Peyer's patch (tissue), 4 donors: ENCODE results near the gene POR. TPM values are rescaled to one million over a fixed set of nuclear protein-coding genes. Genes with fewer than 3 reads are reported as not detected.
A peak's percentile ranks its signal among the peaks of the same experiment; 100 is the strongest.

Experiments used
- DNase-seq, 3 donors: peaks; one replicate each; pipeline ENCODE4 v3.0.0-alpha.2; 2017 to 2019
- H3K27ac ChIP-seq, 4 donors: fragments of 200-600 bp; sonication (generic); one replicate each; pipeline ENCODE4 v1.5.1; 2016 to 2019
- H3K27me3 ChIP-seq, 2 donors: fragments of 200-600 bp; sonication (generic); one replicate each; pipeline ENCODE4 v1.5.1; 2019
- H3K36me3 ChIP-seq, 3 donors: fragments of 200-600 bp; sonication (generic); one replicate each; pipeline ENCODE4 v1.5.1; 2016 to 2019
- H3K4me1 ChIP-seq, 4 donors: fragments of 200-600 bp; sonication (generic); one replicate each; pipeline ENCODE4 v1.5.1; 2016 to 2019
- H3K4me3 ChIP-seq, 4 donors: fragments of 200-600 bp; sonication (generic); 1 replicate in 3 of 4; 2 replicates in 1 of 4; pipeline ENCODE4 v1.5.1; 2016 to 2019; ENCODE audit warnings: mild to moderate bottlenecking in 1 of 4
- H3K9me3 ChIP-seq, 4 donors: fragments of 200-600 bp; sonication (generic); one replicate each; pipeline ENCODE4 v1.5.1; 2016 to 2019; ENCODE audit warnings: mild to moderate bottlenecking in 1 of 4
- CTCF ChIP-seq, 6 experiments: fragments of 450-650 bp in 4 of 6; fragments of 200-600 bp in 2 of 6; sonication (generic) in 1 of 6; IDR thresholded peaks; one replicate each; pipeline ENCODE4 v1.5.1; 2017 to 2019; ENCODE audit warnings: antibody characterized with exemption in 6 of 6, mild to moderate bottlenecking in 3 of 6, moderate library complexity in 1 of 6
- POLR2A ChIP-seq, 2 donors: fragments of 450-650 bp; IDR thresholded peaks; one replicate each; pipeline ENCODE4 v1.5.1; 2017; ENCODE audit warnings: antibody characterized with exemption in 2 of 2, mild to moderate bottlenecking in 2 of 2, moderate library complexity in 2 of 2
- total RNA-seq, 4 donors: library from RNA; depleted of rRNA; stranded (reverse); fragments of >200 nt; gene quantifications; one replicate each; pipeline ENCODE4 v1.1.0, GENCODE V29; 2016

Gene POR
- total RNA-seq, 4 donors from 2014 or later = 67.7 to 625 (median 451) TPM

GRCh38 chr7:75985009-75985517, 70.1 kb downstream of the POR start:
- no peaks in the 10 kb centered on the region for H3K27me3 ChIP-seq
- H3K27ac ChIP-seq = peak overlapping the region in 1 of 4 donors; percentile 46
- TF ChIP-seq CTCF (IDR thresholded peaks at IDR 0.05) = no peak
- no peak for TF ChIP-seq POLR2A (IDR thresholded peaks at IDR 0.05)
- peaks cover 0 to 83% (median 3%) of the 10 kb centered on the region in 3 donors for H3K36me3 ChIP-seq
- H3K4me3 ChIP-seq = no peak overlapping the region
- no peak for DNase-seq
- peaks cover 0 to 23% (median 0%) of the 10 kb centered on the region in 4 donors for H3K4me1 ChIP-seq
- no peaks in the 10 kb centered on the region for H3K9me3 ChIP-seq

DNA sequence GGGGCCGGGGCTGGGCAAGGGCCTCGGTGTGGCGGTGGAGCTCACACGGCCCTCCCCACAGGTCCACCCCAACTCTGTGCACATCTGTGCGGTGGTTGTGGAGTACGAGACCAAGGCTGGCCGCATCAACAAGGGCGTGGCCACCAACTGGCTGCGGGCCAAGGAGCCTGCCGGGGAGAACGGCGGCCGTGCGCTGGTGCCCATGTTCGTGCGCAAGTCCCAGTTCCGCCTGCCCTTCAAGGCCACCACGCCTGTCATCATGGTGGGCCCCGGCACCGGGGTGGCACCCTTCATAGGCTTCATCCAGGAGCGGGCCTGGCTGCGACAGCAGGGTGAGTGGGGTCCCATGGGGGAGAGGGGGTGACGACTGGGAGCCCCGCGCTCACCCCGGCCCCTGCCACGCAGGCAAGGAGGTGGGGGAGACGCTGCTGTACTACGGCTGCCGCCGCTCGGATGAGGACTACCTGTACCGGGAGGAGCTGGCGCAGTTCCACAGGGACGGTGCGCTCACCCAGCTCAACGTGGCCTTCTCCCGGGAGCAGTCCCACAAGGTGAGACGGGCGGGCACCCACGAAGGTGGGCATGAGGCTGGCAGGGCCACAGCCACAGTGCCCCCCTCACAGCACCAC, 70.7 kb downstream of the POR start:
- peak overlapping the region in 1 of 4 donors; percentile 46 for H3K27ac ChIP-seq
- DNase-seq = peak in 1 of 3 donors; percentile 82
- H3K9me3 ChIP-seq = no peaks in the 10 kb centered on the region
- no peak overlapping the region for H3K4me3 ChIP-seq
- H3K27me3 ChIP-seq = no peaks in the 10 kb centered on the region
- H3K4me1 ChIP-seq = peaks cover 0 to 26% (median 0%) of the 10 kb centered on the region in 4 donors
- H3K36me3 ChIP-seq = peaks cover 0 to 78% (median 3%) of the 10 kb centered on the region in 3 donors
- TF ChIP-seq CTCF (IDR thresholded peaks at IDR 0.05) (no peak), POLR2A (IDR thresholded peaks at IDR 0.05) (no peak)

- TF ChIP-seq POLR2A (IDR thresholded peaks at IDR 0.05) (no peak), CTCF (IDR thresholded peaks at IDR 0.05) (no peak)
These were observed 71.3 kb downstream of the POR start for GRCh38 chr7:75986147-75986781.

DNA sequence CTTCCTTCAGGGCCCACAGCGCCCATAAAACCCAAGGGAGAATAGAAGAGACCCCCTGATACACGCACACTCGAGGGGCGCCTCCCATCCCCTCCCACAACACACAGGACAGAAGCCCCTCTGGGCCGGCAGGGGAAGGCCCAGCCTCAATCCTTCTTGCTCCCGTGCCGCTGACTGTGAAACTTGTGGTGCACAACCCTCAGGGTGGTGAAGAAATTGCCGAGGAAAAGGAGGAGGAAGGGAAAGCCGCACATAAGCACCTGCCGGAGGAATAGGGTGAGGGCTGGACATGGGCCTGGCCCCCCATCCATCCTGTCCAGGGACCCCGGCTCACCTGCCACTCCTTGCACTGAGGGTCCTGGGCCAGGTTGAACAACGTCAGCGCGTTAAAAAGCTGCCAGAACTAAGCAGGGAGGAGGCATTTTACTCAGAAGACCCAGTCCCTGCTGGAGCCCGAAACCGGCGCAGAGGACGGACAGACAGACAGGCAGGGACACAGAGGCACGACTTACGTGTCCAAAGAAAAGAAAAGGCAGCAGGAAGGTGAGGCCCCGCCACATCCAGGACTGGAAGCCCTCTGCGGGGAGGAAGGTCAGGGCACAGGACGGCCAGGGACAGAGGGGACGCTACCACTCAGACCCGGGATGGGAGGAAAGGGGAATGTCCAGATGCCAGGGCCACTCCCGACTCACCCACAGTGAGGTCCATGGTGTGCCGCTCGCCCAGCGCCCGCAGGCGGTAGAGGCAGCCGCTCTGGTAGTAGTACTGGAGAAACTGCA, 72.3 kb downstream of the POR start:
- TF ChIP-seq CTCF (IDR thresholded peaks at IDR 0.05) (no peak), POLR2A (IDR thresholded peaks at IDR 0.05) (no peak)
- Histone ChIP-seq H3K36me3 (peaks cover 0 to 62% (median 3%) of the 10 kb centered on the region in 3 donors), H3K27ac (no peak overlapping the region)

More at GRCh38 chr7:75986147-75986781, 71.3 kb downstream of the POR start:
- peak overlapping the region in 1 of 4 donors; percentile 46 for H3K27ac ChIP-seq
- H3K4me1 ChIP-seq = peaks cover 0 to 32% (median 0%) of the 10 kb centered on the region in 4 donors
- H3K9me3 ChIP-seq = no peaks in the 10 kb centered on the region
- no peak for DNase-seq
- H3K27me3 ChIP-seq = no peaks in the 10 kb centered on the region
- H3K36me3 ChIP-seq = peaks cover 0 to 71% (median 3%) of the 10 kb centered on the region in 3 donors
- H3K4me3 ChIP-seq = no peak overlapping the region

GRCh38 chr7:75987805-75988567, 73.0 kb downstream of the POR start:
- Histone ChIP-seq H3K36me3 (peaks cover 0 to 54% (median 0%) of the 10 kb centered on the region in 3 donors), H3K27ac (no peak overlapping the region)

More for the DNA sequence above, 72.3 kb downstream of the POR start:
- Histone ChIP-seq H3K4me3 (no peak overlapping the region), H3K4me1 (peaks cover 0 to 41% (median 0%) of the 10 kb centered on the region in 4 donors), H3K27me3 (no peaks in the 10 kb centered on the region), H3K9me3 (no peaks in the 10 kb centered on the region)
- no peak for DNase-seq

More at GRCh38 chr7:75987805-75988567, 73.0 kb downstream of the POR start:
- Histone ChIP-seq H3K27me3 (no peaks in the 10 kb centered on the region), H3K4me3 (no peak overlapping the region), H3K4me1 (peaks cover 0 to 48% (median 0%) of the 10 kb centered on the region in 4 donors), H3K9me3 (no peaks in the 10 kb centered on the region)
- no peak for DNase-seq
- no peak for TF ChIP-seq CTCF (IDR thresholded peaks at IDR 0.05)
- TF ChIP-seq POLR2A (IDR thresholded peaks at IDR 0.05) = no peak
